Aorta (tissue), 5 donors: ENCODE results near the gene MRPL24. TPM values are rescaled to one million over a fixed set of nuclear protein-coding genes. Genes with fewer than 3 reads are reported as not detected.

Experiments
- ATAC-seq: fragments of 200-7000 bp; cut with Tn5 transposase; one replicate; pipeline ENCODE4 v1.9.1; 2022; ENCODE audit warnings: moderate library complexity; ENCODE audit not compliant: low FRiP score
- DNase-seq, 2 donors: peaks; one replicate each; pipeline ENCODE4 v3.0.0-alpha.2; 2020
- H3K27ac ChIP-seq, 2 donors: one replicate each; pipeline ENCODE4 v1.5.1; 2013; ENCODE audit warnings: low read length in 2 of 2, mild to moderate bottlenecking in 2 of 2, moderate library complexity in 2 of 2, control low read depth in 1 of 2, inconsistent platforms in 1 of 2, low read depth in 1 of 2
- H3K27me3 ChIP-seq, 2 donors: one replicate each; pipeline ENCODE4 v1.6.1; 2013; ENCODE audit warnings: control low read depth in 1 of 2, low read length in 1 of 2, mild to moderate bottlenecking in 1 of 2, moderate library complexity in 1 of 2; ENCODE audit not compliant: insufficient read depth in 2 of 2, control insufficient read depth in 1 of 2
- H3K36me3 ChIP-seq, 2 donors: one replicate each; pipeline ENCODE4 v1.6.1; 2013; ENCODE audit warnings: control low read depth in 1 of 2, low read length in 1 of 2, mild to moderate bottlenecking in 1 of 2; ENCODE audit not compliant: insufficient read depth in 2 of 2, control insufficient read depth in 1 of 2
- H3K4me1 ChIP-seq, 2 donors: one replicate each; pipeline ENCODE4 v1.6.1; 2013; ENCODE audit warnings: low read length in 2 of 2, control low read depth in 1 of 2, mild to moderate bottlenecking in 1 of 2, moderate library complexity in 1 of 2; ENCODE audit not compliant: insufficient read depth in 2 of 2, control insufficient read depth in 1 of 2
- H3K4me3 ChIP-seq, 2 donors: one replicate each; pipeline ENCODE4 v1.5.1; 2013; ENCODE audit warnings: low read length in 2 of 2, control low read depth in 1 of 2, mild to moderate bottlenecking in 1 of 2
- H3K9me3 ChIP-seq: one replicate; pipeline ENCODE4 v1.6.1; 2013; ENCODE audit warnings: mild to moderate bottlenecking, low read length; ENCODE audit not compliant: control insufficient read depth
- WGBS, 2 donors: extraction: QIAGEN DNeasy Blood & Tissue Kit; methylation state at CpG; one replicate each; pipeline ENCODE4 v1.1.7; 2013; 5-methylcytosine and 5-hydroxymethylcytosine counted together
- intact Hi-C, 2 donors: fragments of 100-400 bp; cut with DNase I; formaldehyde crosslinking; loops; one replicate each; pipeline versions ENCODE4 v1.14.2 to v1.15.0; 2022
- long read RNA-seq, 2 donors: library from polyadenylated mRNA; unstranded; transcript quantifications; one replicate each; pipeline ENCODE4 v2.0.0, GENCODE V29; 2020 to 2021
- polyA plus RNA-seq, 2 donors: library from polyadenylated mRNA; stranded (reverse); fragments of 200-250 nt; gene quantifications; one replicate each; pipeline ENCODE4 v1.2.3, GENCODE V29; 2013
- total RNA-seq, 2 donors: library from RNA; stranded (reverse); fragmentation: NEBNext Ultra II Directional; extraction: Animal tissue kit (Norgen Biotek cat#: 25700); gene quantifications; one replicate each; pipeline ENCODE4 v1.2.1, GENCODE V29; 2021
- donor health status: healthy with polysubstance abuse.
- donor health status: Bipolar disorder and iron deficiency.
- donor health status: DM: no; HTN: no; CAD: no.
- donor health status: DM: no; HTN: no; CAD: no.
- donor health status: DM: yes; HTN: yes; CAD: no.

The MRPL24 gene
- 10 to 100 TPM; 44.0 to 46.1 TPM for total RNA-seq
- polyA plus RNA-seq: 10 to 100 TPM; 68.5 to 73.1 TPM
- long read RNA-seq, donor 1, transcript MRPL24-202 (6 exons, 883 nt): minor isoform, 5 of 19 reads
- long read RNA-seq, donor 1, transcript MRPL24-201 (6 exons, 883 nt): major isoform, 10 of 19 reads
- long read RNA-seq, donor 1, partial matches to known transcripts: 0 of 19 reads
- long read RNA-seq, donor 1, other reads (novel, unspliced or antisense): 4 of 19 reads
- long read RNA-seq, donor 2, transcript MRPL24-202 (6 exons, 883 nt): major isoform, 7 of 14 reads
- long read RNA-seq, donor 2, partial matches to known transcripts: 3 of 14 reads
- long read RNA-seq, donor 2, other reads (novel, unspliced or antisense): 1 of 14 reads

- 0% methylated on average over 38 of the region's 38 CpGs for WGBS, 2 donors
- H3K36me3 ChIP-seq: peaks cover 2 to 9% of the 10 kb centered on the region in 2 donors
- no peaks in the 10 kb centered on the region for H3K27me3 ChIP-seq
- no peaks in the 10 kb centered on the region for H3K9me3 ChIP-seq
- peak within 1 kb of the TSS; percentile 38 to 90 for H3K27ac ChIP-seq
- peak within 1 kb of the TSS; percentile 22 to 44 for H3K4me3 ChIP-seq
- intact Hi-C loops: loop anchor here in 1 of 2 donors (1.0 kb wide), 1 partner anchor 26 kb away; the partner anchor contains the start of gene PRCC
- DNase-seq (peak; percentile 98), ATAC-seq (peak; percentile 95)
- H3K4me1 ChIP-seq: no peaks in the 10 kb centered on the region
Measured at GRCh38 chr1:156740741-156741480, at the start of gene MRPL24. Gene MRPL24 (minus strand): TSS chr1:156741088. CDS start chr1:156738704, 2,384 bp downstream.

GRCh38 chr1:156789621-156790318, 48.9 kb upstream of the MRPL24 start:
- H3K36me3 ChIP-seq: peaks cover 0 to 15% of the 10 kb centered on the region in 2 donors
- H3K4me3 ChIP-seq: no peak overlapping the region
- no peaks in the 10 kb centered on the region for H3K4me1 ChIP-seq
- intact Hi-C loops: no loop called here
- no peaks in the 10 kb centered on the region for H3K27me3 ChIP-seq
- 80 to 93% methylated on average over 4 of the region's 4 CpGs for WGBS, 2 donors
- H3K27ac ChIP-seq: no peak overlapping the region
- H3K9me3 ChIP-seq: no peaks in the 10 kb centered on the region
- no peak for ATAC-seq
- DNase-seq: no peak

GRCh38 chr1:156788136-156788535, 47.2 kb upstream of the MRPL24 start:
- intact Hi-C loops: no loop called here
- Histone ChIP-seq H3K27ac (no peak overlapping the region), H3K27me3 (no peaks in the 10 kb centered on the region), H3K36me3 (peaks cover 0 to 14% of the 10 kb centered on the region in 2 donors), H3K4me1 (no peaks in the 10 kb centered on the region), H3K4me3 (no peak overlapping the region), H3K9me3 (no peaks in the 10 kb centered on the region)
- WGBS, 2 donors: 91 to 95% methylated on average over 2 of the region's 2 CpGs
- ATAC-seq (no peak), DNase-seq (no peak)

GRCh38 chr1:156786640-156787039, 45.8 kb upstream of the MRPL24 start:
- no peak for DNase-seq
- no peaks in the 10 kb centered on the region for H3K9me3 ChIP-seq
- H3K4me3 ChIP-seq: no peak overlapping the region
- H3K36me3 ChIP-seq: peaks cover 0 to 10% of the 10 kb centered on the region in 2 donors
- 92 to 96% methylated on average over 10 of the region's 10 CpGs for WGBS, 2 donors
- no peaks in the 10 kb centered on the region for H3K27me3 ChIP-seq
- ATAC-seq: no peak
- intact Hi-C loops: no loop called here
- H3K27ac ChIP-seq: no peak overlapping the region
- no peaks in the 10 kb centered on the region for H3K4me1 ChIP-seq

- Histone ChIP-seq H3K4me1 (no peaks in the 10 kb centered on the region), H3K9me3 (no peaks in the 10 kb centered on the region), H3K27me3 (no peaks in the 10 kb centered on the region), H3K4me3 (no peak overlapping the region), H3K36me3 (peaks cover 0 to 8% of the 10 kb centered on the region in 2 donors), H3K27ac (no peak overlapping the region)
- ATAC-seq (no peak), DNase-seq (no peak)
- intact Hi-C loops: no loop called here
- 91 to 92% methylated on average over 6 of the region's 6 CpGs for WGBS, 2 donors
Measured at GRCh38 chr1:156785458-156785857, 44.6 kb upstream of the MRPL24 start.

- intact Hi-C loops: no loop called here
- H3K9me3 ChIP-seq: no peaks in the 10 kb centered on the region
- H3K27ac ChIP-seq: no peak overlapping the region
- no peaks in the 10 kb centered on the region for H3K27me3 ChIP-seq
- ATAC-seq (no peak), DNase-seq (no peak)
- no peak overlapping the region for H3K4me3 ChIP-seq
- peaks cover 0 to 4% of the 10 kb centered on the region in 2 donors for H3K36me3 ChIP-seq
- no peaks in the 10 kb centered on the region for H3K4me1 ChIP-seq
Measured at GRCh38 chr1:156781585-156782186, 40.8 kb upstream of the MRPL24 start.

GRCh38 chr1:156777573-156777972, 36.7 kb upstream of the MRPL24 start:
- intact Hi-C loops: no loop called here
- 43 to 54% methylated on average over 1 of the region's 1 CpG for WGBS, 2 donors

GRCh38 chr1:156776942-156777341, 36.1 kb upstream of the MRPL24 start:
- intact Hi-C loops: no loop called here
- peaks cover 2 to 7% of the 10 kb centered on the region in 2 donors for H3K4me1 ChIP-seq
- DNase-seq: no peak

More at GRCh38 chr1:156777573-156777972, 36.7 kb upstream of the MRPL24 start:
- no peak overlapping the region for H3K27ac ChIP-seq
- no peaks in the 10 kb centered on the region for H3K9me3 ChIP-seq
- DNase-seq (no peak), ATAC-seq (no peak)
- no peak overlapping the region for H3K4me3 ChIP-seq
- H3K27me3 ChIP-seq: no peaks in the 10 kb centered on the region
- peaks cover 2 to 4% of the 10 kb centered on the region in 2 donors for H3K4me1 ChIP-seq
- no peaks in the 10 kb centered on the region for H3K36me3 ChIP-seq

More at GRCh38 chr1:156776942-156777341, 36.1 kb upstream of the MRPL24 start:
- Histone ChIP-seq H3K27ac (no peak overlapping the region), H3K9me3 (no peaks in the 10 kb centered on the region), H3K4me3 (no peak overlapping the region), H3K36me3 (no peaks in the 10 kb centered on the region), H3K27me3 (no peaks in the 10 kb centered on the region)
- ATAC-seq: no peak
- 53 to 61% methylated on average over 4 of the region's 4 CpGs for WGBS, 2 donors
